ENCODE data around the gene SNX32.

SNX32 gene

GRCh38 chr11:65788821-65789220 is 44.9 kb upstream of the SNX32 start:
- CTCF ChIA-PET, result interaction anchor here (1.1 to 7.5 kb wide), 3 partner anchors 11 to 28 kb away, joined by 3 to 81 read pairs (median 7); partner anchors contain the start of gene AP5B1
- no peak overlapping the region for H3K27ac ChIP-seq (ENCODE audit: insufficient read depth in 1 of 2, low read depth in 1 of 2, low read length in 2 of 2, poor library complexity in 1 of 2, severe bottlenecking in 2 of 2)
- peaks cover 0 to 42% (median 38%) of the 10 kb centered on the region in 4 experiments for H3K4me1 ChIP-seq (ENCODE audit: control extremely low read depth in 1 of 4, control insufficient read depth in 4 of 4, insufficient read depth in 4 of 4, low read length in 3 of 4)
- no peak for DNase-seq
- no peak overlapping the region for H3K4me3 ChIP-seq (ENCODE audit: control insufficient read depth in 1 of 7, extremely low read depth in 1 of 7, insufficient read depth in 4 of 7, low read depth in 2 of 7, low read length in 6 of 7)
- WGBS (ENCODE audit: insufficient coverage), result 98% methylated on average over 5 of the region's 6 CpGs
- no peaks in the 10 kb centered on the region for H3K9me3 ChIP-seq (ENCODE audit: control extremely low read depth in 1 of 5, control insufficient read depth in 4 of 5, insufficient read depth in 2 of 5, low read depth in 1 of 5, low read length in 4 of 5)
- H3K27me3 ChIP-seq (replicated peaks in 2 of 5; ENCODE audit: control insufficient read depth in 4 of 5, insufficient read depth in 5 of 5, low read length in 4 of 5), result peaks cover 0 to 60% (median 28%) of the 10 kb centered on the region in 5 experiments
- no peaks in the 10 kb centered on the region for H3K36me3 ChIP-seq (ENCODE audit: control insufficient read depth in 4 of 4, insufficient read depth in 4 of 4, low read length in 3 of 4)
- POLR2A ChIA-PET, result no interaction called here

- Histone ChIP-seq H3K9me3 (ENCODE audit: control extremely low read depth in 1 of 5, control insufficient read depth in 4 of 5, insufficient read depth in 2 of 5, low read depth in 1 of 5, low read length in 4 of 5) (no peaks in the 10 kb centered on the region), H3K27me3 (replicated peaks in 2 of 5; ENCODE audit: control insufficient read depth in 4 of 5, insufficient read depth in 5 of 5, low read length in 4 of 5) (peaks cover 0 to 53% (median 28%) of the 10 kb centered on the region in 5 experiments), H3K27ac (ENCODE audit: insufficient read depth in 1 of 2, low read depth in 1 of 2, low read length in 2 of 2, poor library complexity in 1 of 2, severe bottlenecking in 2 of 2) (no peak overlapping the region), H3K4me1 (ENCODE audit: control extremely low read depth in 1 of 4, control insufficient read depth in 4 of 4, insufficient read depth in 4 of 4, low read length in 3 of 4) (peaks cover 0 to 42% (median 38%) of the 10 kb centered on the region in 4 experiments), H3K4me3 (ENCODE audit: control insufficient read depth in 1 of 7, extremely low read depth in 1 of 7, insufficient read depth in 4 of 7, low read depth in 2 of 7, low read length in 6 of 7) (no peak overlapping the region), H3K36me3 (ENCODE audit: control insufficient read depth in 4 of 4, insufficient read depth in 4 of 4, low read length in 3 of 4) (no peaks in the 10 kb centered on the region)
- 93% methylated on average over 7 of the region's 14 CpGs for WGBS (ENCODE audit: insufficient coverage)
- CTCF ChIA-PET, result interaction anchor here (1.2 to 7.5 kb wide), 7 partner anchors 12 to 29 kb away, joined by 4 to 81 read pairs (median 7); partner anchors contain the start of gene AP5B1
- DNase-seq, result no peak
- POLR2A ChIA-PET, result interaction anchor here (2.3 kb wide), 1 partner anchor 9 kb away, joined by 10 read pairs; the partner anchor contains the start of gene AP5B1
Measured at GRCh38 chr11:65789230-65790103, 44.3 kb upstream of the SNX32 start.

DNA sequence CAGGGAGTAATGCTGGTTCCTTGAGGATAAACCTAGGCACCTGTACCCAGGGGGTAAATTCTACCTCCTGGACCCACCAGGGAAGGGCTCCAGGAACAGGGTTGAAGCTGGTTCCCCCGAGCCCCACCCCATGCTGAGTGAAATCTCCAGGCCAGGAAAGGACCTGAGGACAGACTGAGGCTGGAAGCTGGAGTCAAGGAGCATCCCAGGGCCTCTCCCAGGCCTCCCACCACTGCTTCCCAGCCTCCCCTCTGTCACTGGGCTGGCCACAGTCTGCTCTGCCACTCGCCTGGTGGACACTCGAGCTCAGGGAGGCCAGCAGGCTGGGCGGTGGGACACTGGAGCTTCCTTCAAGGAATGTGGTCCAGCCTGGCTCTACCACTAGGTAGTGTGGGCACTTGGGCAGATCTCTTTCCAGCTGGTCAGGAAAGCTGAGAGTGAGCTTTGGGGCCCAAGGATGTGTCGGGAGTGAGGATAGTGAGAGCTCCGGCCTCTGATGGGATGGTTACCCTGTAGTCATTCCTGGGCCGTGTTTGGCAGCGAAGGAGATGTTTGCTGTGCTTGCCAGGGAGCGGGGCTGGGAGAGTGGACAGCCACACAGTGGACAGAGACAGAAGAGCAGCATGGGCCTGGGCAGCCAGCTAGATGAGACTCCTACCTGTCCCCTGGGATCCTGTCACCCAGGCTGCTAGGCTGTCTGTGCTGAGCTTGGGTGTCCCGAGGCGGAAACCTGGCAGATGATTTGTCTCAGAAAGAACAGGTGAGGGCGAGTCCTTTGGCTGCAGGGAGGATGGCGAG is 43.5 kb upstream of the SNX32 start:
- no peak for DNase-seq
- ChIA-PET POLR2A (interaction anchor here (2.3 kb wide), 1 partner anchor 10 kb away, joined by 10 read pairs; the partner anchor contains the start of gene AP5B1), CTCF (interaction anchor here (0.7 to 7.5 kb wide), 7 partner anchors 11 to 89 kb away, joined by 3 to 81 read pairs (median 5); partner anchors contain the start of gene AP5B1)
- Histone ChIP-seq H3K27me3 (replicated peaks in 2 of 5; ENCODE audit: control insufficient read depth in 4 of 5, insufficient read depth in 5 of 5, low read length in 4 of 5) (peaks cover 0 to 45% (median 24%) of the 10 kb centered on the region in 5 experiments), H3K4me3 (ENCODE audit: control insufficient read depth in 1 of 7, extremely low read depth in 1 of 7, insufficient read depth in 4 of 7, low read depth in 2 of 7, low read length in 6 of 7) (no peak overlapping the region), H3K9me3 (ENCODE audit: control extremely low read depth in 1 of 5, control insufficient read depth in 4 of 5, insufficient read depth in 2 of 5, low read depth in 1 of 5, low read length in 4 of 5) (no peaks in the 10 kb centered on the region), H3K4me1 (ENCODE audit: control extremely low read depth in 1 of 4, control insufficient read depth in 4 of 4, insufficient read depth in 4 of 4, low read length in 3 of 4) (peaks cover 0 to 42% (median 38%) of the 10 kb centered on the region in 4 experiments), H3K27ac (ENCODE audit: insufficient read depth in 1 of 2, low read depth in 1 of 2, low read length in 2 of 2, poor library complexity in 1 of 2, severe bottlenecking in 2 of 2) (no peak overlapping the region), H3K36me3 (ENCODE audit: control insufficient read depth in 4 of 4, insufficient read depth in 4 of 4, low read length in 3 of 4) (no peaks in the 10 kb centered on the region)
- WGBS (ENCODE audit: insufficient coverage), result 96% methylated on average over 12 of the region's 13 CpGs

DNA sequence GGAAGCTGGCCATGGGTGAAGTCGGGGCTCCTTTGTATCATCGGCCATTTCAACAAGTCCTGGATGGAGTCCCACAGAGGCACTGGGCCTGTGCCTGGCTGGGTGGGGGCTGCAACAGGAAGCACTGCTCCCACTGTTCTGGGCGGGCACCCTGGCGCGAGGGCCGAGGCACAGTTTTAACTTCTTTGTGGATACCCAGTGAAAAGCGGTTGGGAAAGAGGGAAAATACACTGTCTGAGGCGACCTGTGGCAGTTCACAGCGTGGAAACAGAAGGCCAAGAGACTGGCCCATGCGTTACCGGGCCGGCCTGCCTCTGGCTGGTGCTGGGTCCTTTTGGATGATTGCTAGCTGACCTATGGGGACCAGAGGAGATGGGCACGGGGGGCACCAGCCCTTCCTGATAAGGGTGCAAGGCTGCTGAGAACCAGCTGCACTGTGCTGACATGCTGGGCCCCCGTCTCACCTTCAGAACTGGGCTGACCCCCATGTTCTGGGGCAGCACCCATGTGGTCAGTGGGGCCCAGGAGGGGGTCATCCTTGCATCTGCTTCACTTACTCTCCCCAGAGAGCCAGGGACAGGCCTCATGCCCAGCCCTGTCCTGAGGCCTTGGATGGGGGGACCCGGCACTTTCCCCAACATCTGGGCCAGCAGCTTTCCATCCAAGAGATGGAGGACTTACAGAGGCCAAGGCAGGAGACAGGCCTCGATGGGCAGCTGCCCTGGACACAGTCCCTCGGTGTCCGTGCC is 42.7 kb upstream of the SNX32 start:
- H3K9me3 ChIP-seq (ENCODE audit: control extremely low read depth in 1 of 5, control insufficient read depth in 4 of 5, insufficient read depth in 2 of 5, low read depth in 1 of 5, low read length in 4 of 5), result no peaks in the 10 kb centered on the region
- DNase-seq, result no peak
- ChIA-PET CTCF (interaction anchor here (0.7 to 7.5 kb wide), 11 partner anchors 10 to 90 kb away, joined by 3 to 81 read pairs (median 4); partner anchors contain the start of gene AP5B1), POLR2A (interaction anchor here (2.3 kb wide), 1 partner anchor 11 kb away, joined by 10 read pairs; the partner anchor contains the start of gene AP5B1)
- peaks cover 0 to 42% (median 38%) of the 10 kb centered on the region in 4 experiments for H3K4me1 ChIP-seq (ENCODE audit: control extremely low read depth in 1 of 4, control insufficient read depth in 4 of 4, insufficient read depth in 4 of 4, low read length in 3 of 4)
- peaks cover 0 to 37% (median 16%) of the 10 kb centered on the region in 5 experiments for H3K27me3 ChIP-seq (replicated peaks in 2 of 5; ENCODE audit: control insufficient read depth in 4 of 5, insufficient read depth in 5 of 5, low read length in 4 of 5)
- H3K4me3 ChIP-seq (ENCODE audit: control insufficient read depth in 1 of 7, extremely low read depth in 1 of 7, insufficient read depth in 4 of 7, low read depth in 2 of 7, low read length in 6 of 7), result no peak overlapping the region
- 90% methylated on average over 18 of the region's 18 CpGs for WGBS (ENCODE audit: insufficient coverage)
- H3K36me3 ChIP-seq (ENCODE audit: control insufficient read depth in 4 of 4, insufficient read depth in 4 of 4, low read length in 3 of 4), result no peaks in the 10 kb centered on the region
- no peak overlapping the region for H3K27ac ChIP-seq (ENCODE audit: insufficient read depth in 1 of 2, low read depth in 1 of 2, low read length in 2 of 2, poor library complexity in 1 of 2, severe bottlenecking in 2 of 2)

GRCh38 chr11:65791719-65792213 is 42.0 kb upstream of the SNX32 start:
- H3K36me3 ChIP-seq (ENCODE audit: control insufficient read depth in 4 of 4, insufficient read depth in 4 of 4, low read length in 3 of 4), result no peaks in the 10 kb centered on the region
- peak overlapping the region in 1 of 7 experiments; percentile 7 for H3K4me3 ChIP-seq (ENCODE audit: control insufficient read depth in 1 of 7, extremely low read depth in 1 of 7, insufficient read depth in 4 of 7, low read depth in 2 of 7, low read length in 6 of 7)
- 24% methylated on average over 11 of the region's 13 CpGs for WGBS (ENCODE audit: insufficient coverage)
- no peaks in the 10 kb centered on the region for H3K9me3 ChIP-seq (ENCODE audit: control extremely low read depth in 1 of 5, control insufficient read depth in 4 of 5, insufficient read depth in 2 of 5, low read depth in 1 of 5, low read length in 4 of 5)
- peaks cover 0 to 37% (median 32%) of the 10 kb centered on the region in 4 experiments for H3K4me1 ChIP-seq (ENCODE audit: control extremely low read depth in 1 of 4, control insufficient read depth in 4 of 4, insufficient read depth in 4 of 4, low read length in 3 of 4)
- H3K27ac ChIP-seq (ENCODE audit: insufficient read depth in 1 of 2, low read depth in 1 of 2, low read length in 2 of 2, poor library complexity in 1 of 2, severe bottlenecking in 2 of 2), result no peak overlapping the region
- POLR2A ChIA-PET, result interaction anchor here (0.5 to 2.3 kb wide), 2 partner anchors 11 to 1329 kb away, joined by 6 to 10 read pairs; partner anchors contain the start of gene AP5B1
- H3K27me3 ChIP-seq (replicated peaks in 2 of 5; ENCODE audit: control insufficient read depth in 4 of 5, insufficient read depth in 5 of 5, low read length in 4 of 5), result peaks cover 0 to 30% (median 15%) of the 10 kb centered on the region in 5 experiments
- DNase-seq, result peak; percentile 63 to 93 (median 91)
- CTCF ChIA-PET, result interaction anchor here (0.8 to 7.5 kb wide), 11 partner anchors 8 to 68 kb away, joined by 3 to 81 read pairs (median 4); partner anchors contain the start of gene AP5B1

DNA sequence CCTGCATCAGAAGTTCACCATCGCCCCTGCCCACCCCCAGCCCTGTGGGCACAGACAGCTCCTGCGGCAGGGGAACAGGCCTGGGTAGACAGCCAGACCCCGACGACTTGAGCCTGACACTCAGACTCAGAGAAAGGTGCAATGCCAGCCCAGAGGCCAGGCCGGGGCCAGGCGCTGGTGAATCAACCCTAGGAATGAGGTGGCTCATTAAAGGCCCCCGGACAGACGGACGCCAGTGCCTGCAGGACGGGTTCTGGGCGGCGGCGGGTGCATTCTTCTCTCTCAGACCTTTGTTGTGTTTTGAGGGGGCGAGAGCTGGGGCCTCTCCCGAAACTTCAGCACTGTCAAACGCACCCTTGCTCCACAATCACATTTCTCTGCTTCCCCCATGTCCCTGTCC is 41.3 kb upstream of the SNX32 start:
- CTCF ChIA-PET, result interaction anchor here (0.6 to 7.5 kb wide), 9 partner anchors 9 to 178 kb away, joined by 3 to 81 read pairs (median 4); partner anchors contain the start of genes AP5B1 and MAP3K11
- no peak overlapping the region for H3K4me3 ChIP-seq (ENCODE audit: control insufficient read depth in 1 of 7, extremely low read depth in 1 of 7, insufficient read depth in 4 of 7, low read depth in 2 of 7, low read length in 6 of 7)
- H3K27ac ChIP-seq (ENCODE audit: insufficient read depth in 1 of 2, low read depth in 1 of 2, low read length in 2 of 2, poor library complexity in 1 of 2, severe bottlenecking in 2 of 2), result no peak overlapping the region
- DNase-seq, result no peak
- H3K4me1 ChIP-seq (ENCODE audit: control extremely low read depth in 1 of 4, control insufficient read depth in 4 of 4, insufficient read depth in 4 of 4, low read length in 3 of 4), result peaks cover 0 to 33% (median 27%) of the 10 kb centered on the region in 4 experiments
- POLR2A ChIA-PET, result interaction anchor here (0.6 kb wide), 1 partner anchor 286 kb away, joined by 3 read pairs; no protein-coding TSS in a partner anchor
- peaks cover 0 to 25% (median 11%) of the 10 kb centered on the region in 5 experiments for H3K27me3 ChIP-seq (replicated peaks in 2 of 5; ENCODE audit: control insufficient read depth in 4 of 5, insufficient read depth in 5 of 5, low read length in 4 of 5)
- WGBS (ENCODE audit: insufficient coverage), result 96% methylated on average over 14 of the region's 16 CpGs
- no peaks in the 10 kb centered on the region for H3K36me3 ChIP-seq (ENCODE audit: control insufficient read depth in 4 of 4, insufficient read depth in 4 of 4, low read length in 3 of 4)
- no peaks in the 10 kb centered on the region for H3K9me3 ChIP-seq (ENCODE audit: control extremely low read depth in 1 of 5, control insufficient read depth in 4 of 5, insufficient read depth in 2 of 5, low read depth in 1 of 5, low read length in 4 of 5)
